ENCODE results near the gene EDEM1.

The EDEM1 gene

GRCh38 chr3:5201536-5201935 is 14.0 kb downstream of the EDEM1 start:
- no peak for DNase-seq

GRCh38 chr3:5202222-5202621 is 14.7 kb downstream of the EDEM1 start:
- DNase-seq, result no peak

- no peak for DNase-seq
These were observed 17.8 kb downstream of the EDEM1 start for GRCh38 chr3:5205165-5205941.

GRCh38 chr3:5210926-5211325 is 23.4 kb downstream of the EDEM1 start:
- no peak for DNase-seq

GRCh38 chr3:5212628-5213573 is 25.4 kb downstream of the EDEM1 start:
- no peak for DNase-seq

GRCh38 chr3:5213574-5213966 is 26.1 kb downstream of the EDEM1 start:
- no peak for DNase-seq

GRCh38 chr3:5214352-5214751 is 26.8 kb downstream of the EDEM1 start:
- DNase-seq, result no peak

GRCh38 chr3:5217824-5218595 is 30.5 kb downstream of the EDEM1 start:
- no peak for DNase-seq

- no peak for DNase-seq
These were observed 31.3 kb downstream of the EDEM1 start for GRCh38 chr3:5218815-5219214.

- no peak for DNase-seq
These were observed 31.7 kb downstream of the EDEM1 start for GRCh38 chr3:5219216-5219615.

GRCh38 chr3:5220193-5220592 is 32.7 kb downstream of the EDEM1 start:
- no peak for DNase-seq

GRCh38 chr3:5220667-5221431 is 33.3 kb downstream of the EDEM1 start:
- no peak for DNase-seq

GRCh38 chr3:5221701-5222100 is 34.2 kb downstream of the EDEM1 start:
- no peak for DNase-seq

GRCh38 chr3:5222283-5223005 is 34.9 kb downstream of the EDEM1 start:
- no peak for DNase-seq

- peak in 1 of 2 donors; percentile 17 for DNase-seq
These were observed 39.3 kb downstream of the EDEM1 start for GRCh38 chr3:5226783-5227182.

- DNase-seq, result no peak
These were observed 40.3 kb downstream of the EDEM1 start for GRCh38 chr3:5227812-5228211.

GRCh38 chr3:5229414-5229813 is 41.9 kb downstream of the EDEM1 start:
- no peak for DNase-seq

- no peak for DNase-seq
These were observed 43.6 kb downstream of the EDEM1 start for GRCh38 chr3:5231074-5231473.

GRCh38 chr3:5231487-5231886 is 44.0 kb downstream of the EDEM1 start:
- DNase-seq, result no peak

GRCh38 chr3:5232570-5232969 is 45.1 kb downstream of the EDEM1 start:
- no peak for DNase-seq

- no peak for DNase-seq
These were observed 45.5 kb downstream of the EDEM1 start for GRCh38 chr3:5233026-5233425.

- no peak for DNase-seq
These were observed 48.1 kb downstream of the EDEM1 start for GRCh38 chr3:5235655-5236054.

Measured in inflammatory macrophage treated with lipopolysaccharide for 1 hour (primary cell).